ENCODE results near the gene MRGPRD.
"Not testable (repeated sequence)": the region's sequence is repeated elsewhere in the genome, so short reads cannot be mapped to it uniquely, and the experiment has no call there.

MRGPRD gene

GRCh38 chr11:69005631-69006368, 25.0 kb upstream of the MRGPRD start:
- no peak for DNase-seq (ENCODE audit: low read depth in 2 of 3, low spot score in 1 of 3)

DNA sequence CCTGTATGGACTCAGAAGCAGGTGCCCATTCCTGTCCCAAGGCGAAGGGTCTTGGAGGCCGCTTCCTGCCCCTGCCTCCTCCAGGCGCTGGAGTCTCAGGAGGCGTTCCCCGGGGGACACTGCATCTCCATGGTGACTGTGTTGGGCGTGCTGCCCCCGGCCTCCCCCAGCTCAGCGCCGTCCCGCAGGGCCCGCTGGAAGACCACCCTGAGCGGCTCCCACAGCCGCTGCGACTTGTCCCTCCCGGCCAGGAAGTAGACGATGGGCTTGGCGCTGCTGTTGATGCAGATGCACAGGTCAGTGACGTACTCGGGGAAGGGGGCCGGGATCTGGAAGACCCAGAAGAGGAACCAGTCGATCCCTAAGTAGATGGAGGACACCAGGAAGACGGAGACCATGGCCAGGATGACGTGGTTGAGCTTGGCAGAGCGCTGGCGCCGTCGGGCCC, 24.4 kb upstream of the MRGPRD start:
- DNase-seq (ENCODE audit: low read depth in 2 of 3, low spot score in 1 of 3): no peak

- DNase-seq (ENCODE audit: low read depth in 2 of 3, low spot score in 1 of 3): no peak
These were observed 23.8 kb upstream of the MRGPRD start for GRCh38 chr11:69004411-69005182.

- no peak for DNase-seq (ENCODE audit: low read depth in 2 of 3, low spot score in 1 of 3)
These were observed 23.1 kb upstream of the MRGPRD start for GRCh38 chr11:69003866-69004367.

DNA sequence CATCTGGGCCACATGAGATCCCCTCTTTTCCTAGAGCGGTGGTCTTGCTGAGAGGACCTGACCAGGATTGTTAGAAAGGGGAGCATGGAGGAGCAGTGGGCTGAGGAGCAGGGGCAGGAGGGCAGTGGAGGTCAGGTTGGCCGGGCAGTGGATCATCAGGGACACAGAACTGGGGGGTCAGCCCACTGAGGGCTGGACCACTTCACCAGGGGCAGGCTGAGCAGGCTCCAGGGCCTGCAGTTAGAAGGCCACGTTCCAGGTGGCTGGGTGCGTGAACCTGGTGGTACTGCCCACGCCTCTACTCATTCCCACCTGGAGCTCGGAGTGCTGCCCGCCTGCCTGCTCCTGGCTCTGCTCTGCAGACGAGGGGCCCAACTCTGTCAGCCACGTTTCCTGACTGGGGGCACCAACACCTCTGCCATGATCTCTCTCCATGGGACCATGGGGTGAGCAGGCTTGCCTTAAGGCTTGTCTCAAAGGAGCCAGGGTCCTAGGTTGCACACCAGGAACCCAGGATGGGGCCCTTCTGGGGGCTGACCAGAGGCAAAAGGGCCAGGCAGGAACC, 22.6 kb upstream of the MRGPRD start:
- DNase-seq (ENCODE audit: low read depth in 2 of 3, low spot score in 1 of 3): no peak

DNA sequence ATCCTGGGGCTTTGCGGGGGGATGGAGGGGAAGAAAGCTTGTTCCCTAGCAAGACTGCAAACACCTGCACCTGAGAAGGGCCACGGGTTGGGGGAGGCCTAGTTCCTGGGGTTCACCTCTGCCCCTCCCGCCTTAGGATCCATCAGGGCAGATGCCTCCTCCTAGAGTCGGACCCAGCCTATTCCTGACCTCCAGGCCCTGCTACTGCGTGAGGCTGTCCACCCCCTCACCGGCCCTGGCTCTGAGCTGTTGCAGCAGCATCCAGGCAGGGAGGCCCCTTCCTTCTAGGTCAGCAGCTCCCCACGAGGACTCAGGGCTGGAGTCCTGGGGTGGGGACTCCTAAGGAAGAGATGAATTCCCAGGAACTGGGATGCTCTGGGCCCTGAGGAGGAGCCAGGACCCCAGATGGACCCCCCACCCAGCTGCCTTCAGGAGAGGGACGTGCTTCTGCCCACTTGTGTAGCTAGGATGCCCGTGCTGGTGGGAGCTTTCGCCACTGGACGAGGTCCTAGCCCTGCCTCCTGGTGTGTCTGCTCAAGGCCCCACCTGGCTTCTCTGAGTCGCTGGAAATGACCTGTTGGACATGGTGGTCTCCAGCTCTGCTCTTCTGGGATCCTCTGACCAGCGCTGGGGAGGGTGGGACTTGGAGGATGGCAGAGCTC, 21.9 kb upstream of the MRGPRD start:
- DNase-seq (ENCODE audit: low read depth in 2 of 3, low spot score in 1 of 3): no peak

GRCh38 chr11:69002110-69002569, 21.4 kb upstream of the MRGPRD start:
- no peak for DNase-seq (ENCODE audit: low read depth in 2 of 3, low spot score in 1 of 3)

DNA sequence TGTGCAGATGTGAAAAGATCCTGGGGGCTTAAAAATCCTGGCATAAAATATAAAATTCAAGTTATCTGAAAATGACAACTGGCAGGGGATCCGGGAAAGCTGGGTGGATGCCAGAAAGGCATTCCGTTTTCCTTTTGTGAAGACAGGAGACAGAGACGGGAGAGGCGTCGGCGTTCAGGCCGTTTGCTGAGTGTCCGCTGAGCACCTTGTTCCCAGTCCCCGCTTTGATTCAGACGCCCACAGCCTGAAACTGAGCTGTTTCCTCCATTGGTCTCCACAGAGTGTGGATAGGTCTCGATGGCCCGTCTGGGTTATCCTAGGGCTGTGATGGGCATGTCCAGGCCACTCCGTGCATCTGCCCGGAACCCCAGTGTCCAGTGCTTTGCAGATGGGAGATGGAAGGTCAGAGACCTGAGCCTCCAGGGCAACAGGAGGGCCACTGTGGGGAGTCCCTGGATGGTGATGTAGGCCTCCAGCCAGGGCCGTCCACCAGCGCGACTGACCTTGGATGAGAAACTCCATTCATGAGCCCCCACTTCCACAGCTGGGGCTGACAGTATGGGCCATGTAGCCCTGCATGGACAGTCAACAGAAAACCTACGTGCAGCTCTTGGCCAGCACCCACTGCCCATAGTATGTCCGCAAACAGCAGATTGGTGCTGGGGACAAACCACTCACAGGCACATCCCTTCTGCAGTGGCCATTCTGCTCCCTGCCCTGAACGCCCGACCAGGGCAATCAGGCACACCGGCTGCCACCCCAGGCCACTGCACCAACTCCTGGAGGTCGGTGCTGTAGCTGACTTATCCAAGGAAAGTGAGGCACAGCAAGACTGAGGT, 20.7 kb upstream of the MRGPRD start:
- no peak for DNase-seq (ENCODE audit: low read depth in 2 of 3, low spot score in 1 of 3)

- no peak for DNase-seq (ENCODE audit: low read depth in 2 of 3, low spot score in 1 of 3)
These were observed 20.1 kb upstream of the MRGPRD start for GRCh38 chr11:69000831-69001242.

GRCh38 chr11:69000391-69000790, 19.6 kb upstream of the MRGPRD start:
- DNase-seq (ENCODE audit: low read depth in 2 of 3, low spot score in 1 of 3): no peak

GRCh38 chr11:68999748-69000355, 19.1 kb upstream of the MRGPRD start:
- DNase-seq (ENCODE audit: low read depth in 2 of 3, low spot score in 1 of 3): not testable (repeated sequence)

DNA sequence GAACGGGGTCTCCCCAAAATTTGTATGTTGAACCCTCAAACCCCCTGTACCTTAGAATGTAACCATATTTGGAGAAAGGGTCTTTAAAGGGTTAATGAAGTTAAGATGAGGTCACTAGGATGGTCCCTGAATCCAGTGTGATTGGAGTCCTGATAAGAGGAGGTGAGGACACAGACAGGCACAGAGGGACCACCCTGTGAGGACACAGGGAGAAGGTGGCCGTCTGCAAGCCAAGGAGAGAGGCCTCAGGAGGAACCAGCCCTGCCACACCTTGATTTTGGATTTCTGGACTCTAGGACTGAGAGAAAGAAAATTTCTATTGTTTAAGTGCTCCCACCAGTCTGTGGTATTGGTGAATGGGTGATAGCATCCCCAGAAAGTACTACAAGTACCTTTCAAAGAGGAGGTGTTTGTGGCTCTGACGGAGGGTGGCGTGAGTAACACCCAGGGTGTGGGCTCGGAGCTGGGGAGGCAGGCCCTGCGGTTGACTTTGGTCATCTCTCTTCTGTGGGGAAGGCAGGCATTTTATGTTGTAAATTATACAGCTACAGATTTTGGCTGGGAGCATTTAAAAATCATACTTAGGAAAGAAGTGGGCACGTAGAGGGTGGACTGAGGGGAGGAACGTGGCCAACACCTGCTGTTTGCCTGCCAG, 18.4 kb upstream of the MRGPRD start:
- no peak for DNase-seq (ENCODE audit: low read depth in 2 of 3, low spot score in 1 of 3)

DNA sequence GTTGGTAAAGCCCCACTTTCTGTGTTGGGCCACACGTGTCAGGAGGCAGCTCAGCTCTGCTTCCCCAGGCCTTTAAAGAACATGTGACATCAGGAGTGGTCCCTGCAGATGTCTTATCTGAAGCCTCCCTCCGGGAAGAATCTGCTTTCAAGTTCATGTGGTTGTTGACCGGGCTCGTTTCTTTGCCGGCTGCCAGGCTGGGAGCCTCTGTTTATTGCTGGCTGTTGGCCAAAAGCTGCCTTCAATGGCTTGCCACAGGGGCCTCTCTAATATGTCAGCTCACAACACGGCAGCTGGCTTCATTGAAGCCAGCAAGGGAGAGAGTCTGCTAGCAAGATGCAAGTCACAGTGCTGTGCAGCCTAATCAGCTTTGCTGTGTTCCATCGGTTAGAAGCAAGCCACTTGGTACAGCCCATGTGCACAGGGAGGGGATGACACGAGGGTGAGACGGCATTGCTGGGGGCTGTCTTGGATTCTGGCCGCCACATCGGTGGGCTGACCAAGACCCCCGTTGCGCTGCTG, 17.7 kb upstream of the MRGPRD start:
- no peak for DNase-seq (ENCODE audit: low read depth in 2 of 3, low spot score in 1 of 3)

- no peak for DNase-seq (ENCODE audit: low read depth in 2 of 3, low spot score in 1 of 3)
These were observed 17.2 kb upstream of the MRGPRD start for GRCh38 chr11:68997995-68998348.

DNA sequence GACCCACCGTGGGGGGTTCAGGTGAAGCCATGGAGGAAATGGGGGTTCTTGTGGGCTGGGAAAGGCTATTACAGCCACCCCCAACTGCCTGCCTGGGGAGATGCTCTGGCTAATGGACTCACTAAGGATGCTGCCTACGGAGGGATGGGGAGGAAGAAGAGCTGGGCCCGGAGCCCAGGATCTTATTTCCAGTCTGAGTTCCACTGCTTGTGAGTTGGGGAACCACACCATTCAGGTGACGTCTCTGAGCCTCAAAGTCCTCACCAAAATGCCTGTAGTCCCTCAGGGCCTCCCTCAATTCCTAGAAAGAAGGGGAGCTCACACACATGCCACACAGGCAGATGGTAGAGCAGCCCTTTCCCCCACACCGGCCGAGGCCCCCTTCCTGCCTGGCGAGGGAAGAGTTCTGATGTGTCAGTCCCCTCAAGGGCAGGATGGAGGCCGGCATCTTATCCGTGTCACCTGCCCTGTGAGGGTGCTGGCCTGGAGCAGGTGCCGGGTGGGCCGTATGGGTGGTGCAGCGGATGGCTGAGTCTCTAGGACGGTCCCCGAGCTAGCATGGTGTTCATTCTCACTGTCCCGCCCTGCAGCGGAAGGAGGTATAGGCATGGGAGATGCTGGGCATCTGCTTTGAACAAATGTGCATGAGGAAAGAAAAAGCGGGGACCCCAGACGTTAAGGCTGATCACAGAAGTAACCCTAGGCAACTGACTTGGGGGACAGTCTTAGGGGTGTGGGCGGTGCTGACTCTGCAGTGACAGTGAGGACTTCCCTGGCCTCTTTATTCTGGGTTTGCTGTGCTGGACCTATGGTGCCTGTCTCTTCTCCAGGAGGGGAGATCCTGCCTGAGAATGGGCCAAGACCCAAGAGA, 16.6 kb upstream of the MRGPRD start:
- DNase-seq (ENCODE audit: low read depth in 2 of 3, low spot score in 1 of 3): no peak

- no peak for DNase-seq (ENCODE audit: low read depth in 2 of 3, low spot score in 1 of 3)
These were observed 15.8 kb upstream of the MRGPRD start for GRCh38 chr11:68996376-68997123.

DNA sequence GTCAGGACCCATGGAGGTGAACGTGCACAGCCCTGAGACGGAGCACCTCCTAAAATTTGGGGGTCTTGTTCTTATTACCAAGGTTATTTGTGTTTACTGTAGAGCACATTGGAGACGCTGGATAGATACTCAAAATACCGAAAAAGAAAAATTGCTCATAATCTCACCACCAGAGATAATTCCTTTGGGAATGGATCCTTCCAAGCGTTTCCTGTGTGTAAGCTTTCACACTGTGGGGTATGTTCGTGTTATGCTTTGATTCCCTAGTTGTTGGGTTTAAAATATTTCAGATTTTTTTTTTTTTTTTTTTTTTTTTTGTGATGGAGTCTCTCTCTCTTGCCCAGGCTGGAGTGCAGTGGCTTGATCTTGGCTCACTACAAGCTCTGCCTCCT, 14.1 kb upstream of the MRGPRD start:
- no peak for DNase-seq (ENCODE audit: low read depth in 2 of 3, low spot score in 1 of 3)

All from stimulated activated CD4-positive, alpha-beta T cell treated with anti-CD3 and anti-CD28 coated beads, Interleukin-12 subunit alpha, Interleukin-12 subunit beta, amount 100 ng/mL, for 48 hours (primary cell).